SIG-M5 (cell line): Measurements from ENCODE around the gene PACC1.

ENCODE experiments used
- DNase-seq: peaks from one replicate; lab custom pipeline; 2025; lab: John Stamatoyannopoulos, UW

The PACC1 gene

DNA sequence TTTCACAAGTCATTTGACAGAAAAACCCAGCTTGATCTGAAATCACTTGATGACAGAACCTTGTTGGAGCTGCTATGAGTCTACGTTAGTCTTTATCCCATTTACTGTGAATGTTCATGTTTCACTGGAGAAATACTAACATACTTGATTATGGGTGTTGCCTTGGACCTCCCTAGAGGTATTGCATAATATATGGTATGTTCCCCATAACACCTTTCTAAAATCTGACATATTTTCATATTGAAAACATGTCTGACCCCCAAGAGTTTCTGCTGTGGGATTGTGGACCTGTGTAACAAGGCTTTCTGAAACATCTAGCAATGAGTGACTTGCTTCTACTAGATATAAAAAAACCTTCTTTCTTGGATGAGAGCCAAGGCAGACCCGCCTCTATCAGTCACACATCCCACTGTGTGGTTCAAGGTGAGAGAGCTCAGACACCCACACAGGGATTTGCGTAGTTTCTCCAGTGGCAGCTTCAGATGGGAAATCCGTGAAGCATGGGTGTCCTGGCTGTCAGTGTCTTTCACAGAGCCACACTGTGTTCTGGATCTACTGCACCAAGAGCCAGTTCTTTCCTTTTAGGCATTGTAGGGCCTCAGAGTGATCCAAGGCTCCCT, 22.6 kb upstream of the PACC1 start:
- no peak for DNase-seq

DNA sequence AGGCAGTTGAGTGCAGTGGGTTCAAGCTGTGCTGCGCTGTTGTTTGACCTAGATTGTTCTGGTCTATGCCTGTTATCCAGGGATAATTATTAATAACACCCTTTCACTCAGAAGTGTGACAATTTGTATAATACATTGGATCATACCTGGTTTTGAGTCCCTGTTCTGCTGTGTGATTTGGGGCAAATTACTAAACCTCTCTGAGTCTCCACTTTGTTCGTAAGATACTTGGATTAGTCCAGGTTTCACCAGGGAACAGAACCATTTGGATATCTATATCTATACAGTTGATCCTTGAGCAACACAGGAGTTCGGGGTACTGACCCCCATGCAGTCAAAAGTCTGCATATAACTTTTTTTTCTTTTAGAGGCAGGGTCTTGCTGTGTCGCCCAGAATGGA, 20.3 kb upstream of the PACC1 start:
- no peak for DNase-seq

DNA sequence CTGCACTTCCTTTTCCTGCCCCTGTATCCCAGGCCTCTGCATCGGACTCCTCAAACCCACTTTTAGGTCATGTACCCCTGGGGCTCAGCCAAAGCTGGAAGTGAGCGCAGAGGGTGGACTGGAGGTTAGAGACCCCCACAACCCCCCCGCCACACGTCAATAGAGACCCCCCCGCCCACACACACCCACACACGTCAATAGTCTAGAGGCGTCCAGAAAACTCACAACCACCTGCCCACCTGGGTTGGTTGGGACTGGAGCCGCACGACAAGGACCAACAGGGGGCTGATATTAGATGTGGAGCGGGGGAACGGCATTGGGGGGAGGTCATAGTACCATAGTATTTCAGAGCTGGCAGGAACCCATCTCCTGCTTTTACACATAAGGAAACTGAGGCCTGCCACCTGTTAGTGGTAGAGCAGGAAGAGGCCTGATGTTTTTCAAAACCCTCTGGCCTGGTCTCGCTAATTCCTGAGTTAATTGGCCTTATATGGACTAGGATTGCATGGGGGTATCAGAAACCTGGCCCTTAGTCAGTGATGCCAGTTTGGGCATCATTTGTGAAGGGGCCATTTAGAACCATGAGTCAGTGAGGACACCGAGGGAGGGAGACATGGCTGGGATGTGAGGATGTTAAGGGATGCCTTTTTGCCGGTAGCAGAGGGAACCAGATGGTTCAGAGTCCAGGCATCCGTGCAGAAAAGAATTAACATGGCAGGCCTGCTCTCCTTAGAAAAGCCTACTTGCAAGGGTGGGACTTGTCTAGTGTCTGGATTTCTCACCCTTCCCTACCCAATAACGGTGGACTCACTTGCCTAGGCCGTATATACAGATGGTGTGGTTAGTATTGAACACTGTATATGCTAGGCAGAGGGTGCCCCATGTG, 19.1 kb upstream of the PACC1 start:
- DNase-seq: no peak

DNA sequence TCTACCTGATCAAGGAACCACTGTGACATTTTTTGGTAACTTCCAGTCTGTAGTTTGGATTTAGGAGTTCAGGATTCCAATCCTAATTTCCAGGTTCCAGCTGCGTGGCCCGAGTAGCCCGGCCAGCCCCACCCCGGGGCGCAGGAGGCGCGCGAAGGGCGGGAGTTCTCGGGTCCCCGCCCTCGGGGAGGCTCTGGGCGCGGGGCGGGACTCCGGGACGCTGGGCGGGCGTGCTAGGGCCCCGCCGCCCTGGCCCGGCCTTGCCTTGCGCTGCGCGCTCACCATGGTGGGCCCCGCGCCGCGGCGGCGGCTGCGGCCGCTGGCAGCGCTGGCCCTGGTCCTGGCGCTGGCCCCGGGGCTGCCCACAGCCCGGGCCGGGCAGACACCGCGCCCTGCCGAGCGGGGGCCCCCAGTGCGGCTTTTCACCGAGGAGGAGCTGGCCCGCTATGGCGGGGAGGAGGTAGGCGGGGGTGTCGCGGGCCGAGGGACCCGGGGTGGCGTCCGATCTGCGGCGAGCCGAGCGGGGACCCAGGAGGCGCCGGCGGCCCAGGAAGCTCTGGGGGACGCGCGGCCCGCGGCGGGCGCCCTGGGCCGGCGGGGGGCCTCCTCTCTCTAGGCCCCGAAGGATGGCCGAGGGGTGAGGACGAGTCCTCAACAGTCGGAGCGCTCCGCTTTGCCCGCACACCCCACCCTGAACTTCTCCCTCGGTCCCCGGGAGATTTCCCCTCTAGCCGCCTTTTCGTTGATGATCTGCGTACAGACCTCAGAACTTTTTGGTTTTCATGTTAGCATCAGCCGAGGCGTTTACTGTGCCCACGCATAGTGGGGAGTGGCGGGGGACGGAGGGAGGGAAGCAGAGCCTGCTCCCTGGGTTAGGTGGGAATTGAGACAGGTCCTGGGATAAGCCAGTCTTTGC, 18.2 kb upstream of the PACC1 start, which contains the start of gene NENF:
NENF (plus strand) TSS at position 260 of the 916 bp plus-strand sequence; CDS start at position 284, 24 bp downstream.
- no peak for DNase-seq

GRCh38 chr1:212432272-212432660, 17.6 kb upstream of the PACC1 start:
- DNase-seq: no peak

- DNase-seq: no peak
Observed at GRCh38 chr1:212431644-212432043, 17.0 kb upstream of the PACC1 start.

DNA sequence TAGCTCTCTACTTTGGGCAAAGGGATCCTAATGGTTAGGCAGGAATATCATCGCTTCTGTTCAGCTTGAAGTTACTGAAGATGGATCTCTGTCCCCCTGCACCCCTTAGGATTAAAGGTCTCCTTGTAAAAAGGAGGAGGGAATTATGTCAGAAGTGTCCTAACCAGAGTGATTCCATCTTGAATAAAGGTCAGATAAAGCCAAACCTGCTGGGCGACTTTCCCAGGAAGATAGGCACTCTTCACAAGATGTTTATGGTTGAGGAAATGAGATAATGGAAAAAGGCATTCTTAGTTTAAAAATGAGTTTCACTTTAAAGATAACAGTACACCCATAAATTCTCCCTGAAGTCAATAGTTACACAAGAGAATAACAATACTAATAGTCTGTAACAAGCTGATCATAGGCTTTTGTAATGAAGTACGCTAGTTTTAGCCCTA, 16.3 kb upstream of the PACC1 start:
- no peak for DNase-seq

DNA sequence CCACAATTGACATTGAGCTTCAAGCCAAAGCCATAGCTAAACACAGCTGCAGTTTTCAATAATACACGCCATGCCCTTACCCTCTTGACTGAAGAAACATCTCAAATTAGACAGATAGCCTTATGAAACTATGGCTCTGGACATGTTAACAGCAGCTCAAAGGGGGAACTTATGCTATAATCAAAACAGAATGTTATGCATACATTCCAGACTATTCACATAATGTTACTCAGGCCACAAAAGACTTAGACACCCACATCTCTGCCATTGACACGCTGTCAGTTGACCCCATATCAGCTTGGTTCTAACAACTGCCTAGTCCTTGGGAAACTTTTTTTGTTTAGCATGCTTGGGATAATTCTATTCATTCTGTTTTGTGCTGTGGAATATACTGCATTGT, 15.7 kb upstream of the PACC1 start:
- DNase-seq: no peak

GRCh38 chr1:212428496-212428895, 13.8 kb upstream of the PACC1 start:
- DNase-seq: no peak

DNA sequence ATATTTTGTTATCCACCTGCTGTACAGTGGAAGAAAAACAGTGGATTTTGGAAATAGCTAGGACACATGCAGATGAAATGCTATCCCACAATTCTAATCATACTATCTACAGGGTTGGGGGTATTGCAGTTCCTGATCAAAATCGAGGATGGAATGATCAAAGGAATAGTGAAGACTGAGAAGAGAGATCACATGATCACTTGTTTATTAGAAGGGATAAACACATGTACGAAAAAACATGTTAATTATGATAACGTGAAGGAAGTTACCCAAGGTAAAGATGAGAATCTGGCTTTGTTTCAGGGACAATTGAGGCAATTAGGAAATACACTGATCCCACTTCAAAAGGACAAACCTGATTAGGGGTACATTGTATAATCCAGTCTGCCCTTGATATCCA, 9.2 kb upstream of the PACC1 start:
- DNase-seq: no peak

DNA sequence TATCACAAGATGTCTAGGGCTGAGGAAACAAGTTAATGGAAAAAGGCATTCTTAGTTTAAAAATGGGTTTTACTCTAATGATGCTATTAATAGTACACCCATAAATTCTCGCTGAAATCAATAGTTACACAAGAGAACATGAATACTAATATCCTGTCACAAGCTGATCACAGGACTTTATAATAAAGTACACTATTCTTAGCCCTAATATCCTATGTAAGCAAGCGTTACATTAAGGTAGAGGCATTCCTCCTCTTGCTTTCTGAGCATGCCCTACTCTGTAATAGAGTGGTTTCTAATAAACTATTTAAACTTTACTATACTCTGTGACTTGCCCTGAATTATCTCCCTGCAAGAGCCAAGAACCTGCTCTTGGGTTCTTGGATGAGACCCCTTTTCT, 6.5 kb upstream of the PACC1 start:
- no peak for DNase-seq

- DNase-seq: no peak
Observed at GRCh38 chr1:212415107-212415841, 588 bp upstream of the PACC1 start.

DNA sequence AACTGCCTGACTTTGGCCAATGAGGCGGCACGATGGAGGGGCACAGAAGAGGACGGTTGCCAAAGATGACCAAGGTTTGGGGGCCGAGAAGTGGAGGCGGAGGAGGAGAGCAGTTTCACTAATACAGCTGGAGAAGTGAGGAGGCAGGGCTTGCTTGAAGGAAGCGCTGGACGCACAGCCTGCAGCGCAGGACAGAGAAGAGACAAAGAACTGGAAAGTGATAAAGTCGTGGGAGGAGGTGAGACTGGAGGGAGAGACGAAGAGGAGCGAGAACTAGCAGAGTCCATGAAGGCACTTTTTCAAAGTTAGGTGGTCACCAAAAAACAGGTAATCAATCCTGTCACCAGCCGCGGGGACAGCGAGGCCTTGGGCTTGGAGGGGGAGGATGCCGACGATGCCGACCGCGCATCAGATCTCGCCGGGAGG, 771 bp downstream of the PACC1 start:
- DNase-seq: no peak

GRCh38 chr1:212412374-212412773, 2.3 kb downstream of the PACC1 start:
- no peak for DNase-seq

DNA sequence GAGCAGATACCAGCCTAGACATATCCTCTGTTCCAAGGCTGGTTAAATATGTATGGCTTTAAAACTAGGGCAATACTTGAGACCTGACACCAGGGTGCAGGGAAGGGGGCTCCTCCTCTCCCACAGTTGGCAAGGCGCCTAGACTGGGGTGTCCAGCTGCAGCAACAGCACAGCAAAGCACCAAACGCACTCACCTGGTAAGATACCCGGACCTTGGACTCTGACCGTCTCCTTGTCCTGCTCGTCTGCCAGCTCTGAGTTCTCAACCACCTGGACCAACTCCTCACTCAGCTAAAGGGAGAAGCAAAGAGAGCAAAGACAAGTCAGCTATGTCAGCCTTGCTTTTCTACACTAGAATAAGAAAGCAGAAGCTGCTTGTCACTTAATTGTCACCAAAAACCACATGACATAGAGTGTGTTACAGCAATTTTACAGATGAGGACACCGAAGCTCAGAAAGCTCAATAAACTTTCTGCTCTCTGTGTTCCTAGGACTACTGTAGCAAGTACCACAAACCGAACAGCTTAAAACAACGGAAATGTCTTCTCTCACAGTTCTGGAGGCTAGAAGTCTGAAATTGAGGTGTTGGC, 4.4 kb downstream of the PACC1 start:
- DNase-seq: peak; percentile 30

DNA sequence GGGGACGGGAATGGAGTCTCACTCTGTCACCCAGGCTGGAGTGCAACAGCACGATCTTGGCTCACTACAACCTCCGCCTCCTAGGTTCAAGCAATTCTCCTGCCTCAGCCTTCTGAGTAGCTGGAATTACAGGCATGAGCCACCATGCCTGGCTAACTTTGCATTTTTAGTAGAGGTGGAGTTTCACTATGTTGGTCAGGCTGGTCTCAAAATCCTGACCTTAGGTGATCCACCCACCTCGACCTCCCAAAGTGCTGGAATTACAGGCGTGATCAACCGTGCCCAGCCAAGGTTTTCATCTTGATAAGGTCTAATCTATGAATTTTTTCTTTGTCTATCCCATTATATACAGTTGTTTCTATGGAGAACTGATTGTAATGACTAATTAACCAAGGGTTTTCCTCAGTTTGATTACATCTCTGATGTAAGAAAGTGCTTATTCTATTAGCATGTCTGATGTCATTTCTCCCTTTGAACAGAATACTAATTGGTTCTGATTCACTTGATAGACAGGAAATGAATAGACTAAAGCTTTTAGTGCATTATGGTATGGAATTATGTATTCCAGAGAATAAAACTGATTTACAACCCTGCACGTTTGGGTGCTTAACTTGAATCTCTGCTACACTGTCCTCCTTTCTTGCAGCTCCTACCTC, 11.9 kb downstream of the PACC1 start:
- DNase-seq: no peak

DNA sequence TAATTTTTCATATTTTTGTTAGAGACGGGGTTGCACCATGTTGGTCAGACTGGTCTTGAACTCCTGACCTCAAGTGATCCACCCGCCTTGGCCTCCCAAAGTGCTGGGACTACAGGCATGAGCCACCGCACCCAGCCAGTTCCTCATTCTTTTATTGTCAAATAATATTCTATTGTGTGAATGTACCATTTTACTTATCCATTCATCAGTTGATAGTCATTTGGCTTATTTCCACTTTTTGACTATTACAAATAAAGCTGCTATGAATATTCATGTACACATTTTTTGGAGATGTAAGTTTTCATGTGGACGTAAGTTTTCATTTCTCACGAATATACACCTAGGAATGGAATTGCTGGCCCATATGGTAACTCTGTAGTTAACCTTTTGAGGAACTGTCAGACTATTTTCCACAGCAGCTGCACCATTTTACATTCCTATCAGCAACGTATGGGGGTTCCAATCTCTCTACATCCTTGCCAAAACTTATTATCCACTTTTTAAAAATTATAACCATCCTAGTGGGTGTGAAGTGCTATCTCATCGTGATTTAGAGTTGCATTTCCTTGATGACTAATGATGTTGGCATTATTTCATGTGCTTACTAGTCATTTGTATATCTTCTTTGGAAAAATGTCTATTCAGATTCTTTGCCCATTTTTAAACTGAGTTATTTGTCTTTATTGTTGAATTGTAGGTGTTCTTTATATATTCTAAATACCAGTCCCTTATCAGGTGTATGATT, 12.7 kb downstream of the PACC1 start:
- DNase-seq: no peak

DNA sequence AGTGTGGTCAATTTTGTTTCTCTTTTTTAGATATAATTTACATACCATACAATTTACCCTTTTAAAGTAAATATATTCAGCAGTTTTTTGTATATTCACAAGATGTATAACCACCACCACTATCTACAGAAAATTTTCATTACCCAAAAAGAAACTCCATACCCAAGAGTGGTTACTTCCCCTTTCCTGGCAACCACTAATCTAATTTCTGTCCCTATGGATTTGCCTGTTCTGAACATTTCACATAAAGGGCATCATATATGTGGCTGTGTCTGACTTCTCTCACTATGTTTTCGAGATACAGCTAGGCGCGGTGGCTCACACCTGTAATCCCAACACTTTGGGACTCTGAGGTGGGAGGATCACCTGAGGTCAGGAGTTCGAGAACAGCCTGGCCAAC, 13.6 kb downstream of the PACC1 start:
- no peak for DNase-seq

GRCh38 chr1:212397171-212397570, 17.5 kb downstream of the PACC1 start:
- no peak for DNase-seq

- DNase-seq: no peak
Observed at GRCh38 chr1:212396638-212397037, 18.0 kb downstream of the PACC1 start.
